ENCODE results near the gene SRMS. TPM values are rescaled to one million over a fixed set of nuclear protein-coding genes. Genes with fewer than 3 reads are reported as not detected.

SRMS gene
- total and polyA plus RNA-seq, 2 of the 13 experiments (the other 11 are each of a cell fraction or from before 2014, with no cell fraction given): not detected

GRCh38 chr20:63544241-63544957 lies 3.1 kb downstream of the SRMS start (continued):
- TF ChIP-seq CREB1 (IDR thresholded peaks at IDR 0.05) (no peak), CREB1 (CRISPR knock-in tag; IDR thresholded peaks at IDR 0.05) (no peak), ZNF687 (CRISPR knock-in tag; IDR thresholded peaks at IDR 0.05) (peak; percentile 76), ZNF225 (CRISPR knock-in tag; IDR thresholded peaks at IDR 0.05) (peak; percentile 47; the same call in 1 of the 2 replicates), ZBTB37 (CRISPR knock-in tag; IDR thresholded peaks at IDR 0.05) (no peak), ZNF766 (CRISPR knock-in tag; IDR thresholded peaks at IDR 0.05; ENCODE audit: borderline replicate concordance) (no peak), ZNF782 (CRISPR knock-in tag; IDR thresholded peaks at IDR 0.05; ENCODE audit: borderline replicate concordance) (no peak), ZNF230 (CRISPR knock-in tag; IDR thresholded peaks at IDR 0.05) (no peak), ZNF768 (CRISPR knock-in tag; IDR thresholded peaks at IDR 0.05) (no peak), YEATS4 (CRISPR knock-in tag; IDR thresholded peaks at IDR 0.05; ENCODE audit: borderline replicate concordance) (no peak), CENPBD1 (CRISPR knock-in tag; IDR thresholded peaks at IDR 0.05; ENCODE audit: borderline replicate concordance, low read depth) (no peak), ZNF775 (CRISPR knock-in tag; IDR thresholded peaks at IDR 0.05; ENCODE audit: borderline replicate concordance) (no peak), ZBTB42 (CRISPR knock-in tag; IDR thresholded peaks at IDR 0.05) (no peak), EZH2 (conservative IDR thresholded peaks at IDR 0.05; ENCODE audit: low read depth, low read length) (no peak), TARDBP (CRISPR knock-in tag; IDR thresholded peaks at IDR 0.05) (no peak), SRSF1 (optimal IDR thresholded peaks at IDR 0.05; ENCODE audit: low read depth, low read length) (peak; percentile 69), ZNF260 (CRISPR knock-in tag; IDR thresholded peaks at IDR 0.05; ENCODE audit: borderline replicate concordance, low read depth) (no peak), HOXA3 (CRISPR knock-in tag; IDR thresholded peaks at IDR 0.05) (peak; percentile 15; the same call in 1 of the 2 replicates), AKNA (CRISPR knock-in tag; IDR thresholded peaks at IDR 0.05; ENCODE audit: borderline replicate concordance) (no peak)
